ENCODE measurements around the gene SAMD10. TPM values are rescaled to one million over a fixed set of nuclear protein-coding genes. Genes with fewer than 3 reads are reported as not detected.

Gene SAMD10
- total RNA-seq, 4 donors from 2014 or later = 1.1 to 2.3 (median 2.0) TPM; not detected in 1

- no peak for TF ChIP-seq CTCF (IDR thresholded peaks at IDR 0.05; ENCODE audit: low read depth)
Measured at GRCh38 chr20:64022671-64023360, 43.4 kb upstream of the SAMD10 start.

GRCh38 chr20:64021124-64021975 lies 41.9 kb upstream of the SAMD10 start:
- no peak for TF ChIP-seq CTCF (IDR thresholded peaks at IDR 0.05; ENCODE audit: low read depth)

GRCh38 chr20:64015635-64016034 lies 36.2 kb upstream of the SAMD10 start:
- no peak for TF ChIP-seq CTCF (IDR thresholded peaks at IDR 0.05; ENCODE audit: low read depth)

- no peak for TF ChIP-seq CTCF (IDR thresholded peaks at IDR 0.05; ENCODE audit: low read depth)
Measured at GRCh38 chr20:64011366-64011779, 31.9 kb upstream of the SAMD10 start.

- TF ChIP-seq CTCF (IDR thresholded peaks at IDR 0.05; ENCODE audit: low read depth) = no peak
Measured at GRCh38 chr20:64010711-64011237, 31.3 kb upstream of the SAMD10 start.

- TF ChIP-seq CTCF (IDR thresholded peaks at IDR 0.05; ENCODE audit: low read depth) = no peak
Measured at GRCh38 chr20:64009811-64010387, 30.5 kb upstream of the SAMD10 start.

- TF ChIP-seq CTCF (IDR thresholded peaks at IDR 0.05; ENCODE audit: low read depth) = no peak
Measured at GRCh38 chr20:64006902-64007301, 27.5 kb upstream of the SAMD10 start.
